ENCODE measurements around the gene SPDYE6. TPM values are rescaled to one million over a fixed set of nuclear protein-coding genes. Genes with fewer than 3 reads are reported as not detected.
A peak's percentile ranks its signal among the peaks of the same experiment; 100 is the strongest.

SPDYE6 gene
- total and polyA plus RNA-seq, 2 donors (not counting 1 experiment from before 2014, with no cell fraction given): not detected

DNA sequence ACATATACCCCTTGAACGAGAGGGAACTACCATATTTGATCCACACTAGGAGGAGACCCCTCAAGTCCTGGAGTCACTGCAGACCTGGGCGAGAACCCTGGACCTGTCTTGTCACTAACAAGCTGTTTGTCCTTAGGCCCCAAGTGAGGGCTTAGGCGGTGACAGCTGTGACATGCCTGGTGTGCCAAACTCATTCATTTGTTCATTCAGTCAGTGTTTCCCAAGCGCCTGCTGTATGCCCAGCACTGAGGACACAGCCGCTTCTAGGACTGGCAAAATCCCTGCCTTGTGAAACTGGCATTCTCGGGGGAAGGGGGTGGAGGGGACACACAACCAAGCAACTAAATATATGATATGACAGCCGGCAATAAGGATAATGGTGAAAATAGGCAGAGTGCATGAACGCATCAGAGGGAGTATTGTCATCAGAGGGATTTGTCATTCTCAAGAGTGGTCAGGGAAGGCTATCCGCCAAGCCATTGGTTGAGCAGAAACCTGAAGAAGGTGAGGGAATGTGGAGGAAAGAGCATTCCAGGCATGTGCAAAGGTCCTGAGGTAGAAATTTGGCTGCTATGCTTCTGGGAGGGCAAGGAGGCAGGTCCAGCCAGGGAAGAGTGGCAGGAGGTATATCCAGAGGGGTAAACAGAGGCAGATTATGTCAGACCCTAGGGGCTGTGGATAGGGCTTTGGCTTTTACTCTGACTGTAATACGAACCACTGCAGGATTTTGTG, 58.6 kb downstream of the SPDYE6 start:
- H3K4me3 ChIP-seq (ENCODE audit: control extremely low read depth in 1 of 5, extremely low read depth in 1 of 5, insufficient read depth in 1 of 5, low read depth in 2 of 5, low read length in 4 of 5): no peak overlapping the region
- no peaks in the 10 kb centered on the region for H3K27me3 ChIP-seq (replicated peaks in 1 of 4; ENCODE audit: control extremely low read depth in 1 of 4, control insufficient read depth in 3 of 4, insufficient read depth in 4 of 4, low read length in 3 of 4)
- DNase-seq: no peak
- ChIA-PET POLR2A (interaction anchor here (0.8 to 0.9 kb wide), 2 partner anchors 9 to 11 kb away, joined by 3 read pairs; partner anchors contain the start of gene SH2B2), CTCF (interaction anchor here (0.9 kb wide), 1 partner anchor 754 kb away, joined by 3 read pairs; no protein-coding TSS in a partner anchor)
- intact Hi-C loops (cut with micrococcal nuclease): no loop called here
- H3K9ac ChIP-seq (ENCODE audit: low read length): no peak overlapping the region
- peaks cover 0 to 37% of the 10 kb centered on the region in 2 experiments for H3K36me3 ChIP-seq (replicated peaks in 1 of 2; ENCODE audit: control extremely low read depth in 1 of 2, control insufficient read depth in 1 of 2, extremely low read depth in 1 of 2, insufficient read depth in 2 of 2, low read length in 1 of 2)
- no peak overlapping the region for H2AFZ ChIP-seq (ENCODE audit: insufficient read depth, low read depth, low read length, poor library complexity, severe bottlenecking)
- H4K20me1 ChIP-seq (ENCODE audit: control insufficient read depth, insufficient read depth, low read length, poor library complexity, severe bottlenecking): peaks cover 90% of the 10 kb centered on the region
- WGBS (ENCODE audit: insufficient coverage): 89% methylated on average over 7 of the region's 10 CpGs
- peaks cover 38 to 54% of the 10 kb centered on the region in 2 donors for H3K4me1 ChIP-seq (ENCODE audit: control insufficient read depth in 2 of 2, insufficient read depth in 2 of 2, low read length in 2 of 2)
- Mint-ChIP-seq H3K27ac (peak overlapping the region; percentile 84), H3K9me3 (ENCODE audit: insufficient read depth) (no peaks in the 10 kb centered on the region), H3K4me3 (no peak overlapping the region), H3K27me3 (no peaks in the 10 kb centered on the region), H3K4me1 (peaks cover 68% of the 10 kb centered on the region)
- H3K27ac ChIP-seq (ENCODE audit: low read length in 2 of 2): peak overlapping the region in 1 of 2 donors; percentile 30
- peaks cover 97% of the 10 kb centered on the region for H3K79me2 ChIP-seq (ENCODE audit: control insufficient read depth, insufficient read depth, low read length)
- no peak overlapping the region for H3K4me2 ChIP-seq (replicated peaks; ENCODE audit: low read depth, low read length, poor library complexity, severe bottlenecking)
- no peaks in the 10 kb centered on the region for H3K9me3 ChIP-seq (ENCODE audit: control extremely low read depth in 1 of 3, control insufficient read depth in 2 of 3, insufficient read depth in 1 of 3, low read length in 2 of 3)
- ATAC-seq (ENCODE audit: low read depth): no peak
- TF ChIP-seq, protein P1, sequence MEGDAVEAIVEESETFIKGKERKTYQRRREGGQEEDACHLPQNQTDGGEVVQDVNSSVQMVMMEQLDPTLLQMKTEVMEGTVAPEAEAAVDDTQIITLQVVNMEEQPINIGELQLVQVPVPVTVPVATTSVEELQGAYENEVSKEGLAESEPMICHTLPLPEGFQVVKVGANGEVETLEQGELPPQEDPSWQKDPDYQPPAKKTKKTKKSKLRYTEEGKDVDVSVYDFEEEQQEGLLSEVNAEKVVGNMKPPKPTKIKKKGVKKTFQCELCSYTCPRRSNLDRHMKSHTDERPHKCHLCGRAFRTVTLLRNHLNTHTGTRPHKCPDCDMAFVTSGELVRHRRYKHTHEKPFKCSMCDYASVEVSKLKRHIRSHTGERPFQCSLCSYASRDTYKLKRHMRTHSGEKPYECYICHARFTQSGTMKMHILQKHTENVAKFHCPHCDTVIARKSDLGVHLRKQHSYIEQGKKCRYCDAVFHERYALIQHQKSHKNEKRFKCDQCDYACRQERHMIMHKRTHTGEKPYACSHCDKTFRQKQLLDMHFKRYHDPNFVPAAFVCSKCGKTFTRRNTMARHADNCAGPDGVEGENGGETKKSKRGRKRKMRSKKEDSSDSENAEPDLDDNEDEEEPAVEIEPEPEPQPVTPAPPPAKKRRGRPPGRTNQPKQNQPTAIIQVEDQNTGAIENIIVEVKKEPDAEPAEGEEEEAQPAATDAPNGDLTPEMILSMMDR (IDR thresholded peaks at IDR 0.05): no peak
- TF ChIP-seq EZH2 (IDR thresholded peaks at IDR 0.05; ENCODE audit: borderline replicate concordance, insufficient read depth, low read depth, low read length, poor library complexity, severe bottlenecking): no peak

DNA sequence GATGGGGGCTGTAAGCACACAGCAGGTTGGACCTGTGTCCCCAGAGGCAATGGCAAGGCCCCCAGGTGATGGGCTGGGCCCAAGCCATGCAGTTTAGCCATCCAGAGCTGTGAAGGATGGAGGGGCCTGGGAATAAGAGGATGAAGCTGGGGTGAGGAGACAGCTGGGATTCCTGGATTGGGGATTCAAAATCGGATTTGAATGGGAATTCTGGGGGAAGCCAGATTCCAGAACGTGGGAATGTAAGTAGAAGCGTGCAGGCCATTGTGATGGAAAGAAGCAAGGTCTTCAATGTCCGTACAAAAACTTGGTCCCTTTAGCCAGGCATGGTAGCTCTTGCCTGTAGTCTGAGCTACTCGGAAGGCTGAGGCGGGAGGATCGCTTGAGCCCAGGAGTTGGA, 59.7 kb downstream of the SPDYE6 start:
- no peak overlapping the region for H3K4me3 Mint-ChIP-seq
- H3K27me3 Mint-ChIP-seq: no peaks in the 10 kb centered on the region
- Histone ChIP-seq H3K9me3 (ENCODE audit: control extremely low read depth in 1 of 3, control insufficient read depth in 2 of 3, insufficient read depth in 1 of 3, low read length in 2 of 3) (no peaks in the 10 kb centered on the region), H3K4me2 (replicated peaks; ENCODE audit: low read depth, low read length, poor library complexity, severe bottlenecking) (no peak overlapping the region), H3K9ac (ENCODE audit: low read length) (no peak overlapping the region), H4K20me1 (ENCODE audit: control insufficient read depth, insufficient read depth, low read length, poor library complexity, severe bottlenecking) (peaks cover 93% of the 10 kb centered on the region), H3K27ac (ENCODE audit: low read length in 2 of 2) (peak overlapping the region in 1 of 2 donors; percentile 60), H3K36me3 (replicated peaks in 1 of 2; ENCODE audit: control extremely low read depth in 1 of 2, control insufficient read depth in 1 of 2, extremely low read depth in 1 of 2, insufficient read depth in 2 of 2, low read length in 1 of 2) (peaks cover 0 to 26% of the 10 kb centered on the region in 2 experiments), H3K4me3 (ENCODE audit: control extremely low read depth in 1 of 5, extremely low read depth in 1 of 5, insufficient read depth in 1 of 5, low read depth in 2 of 5, low read length in 4 of 5) (no peak overlapping the region), H3K79me2 (ENCODE audit: control insufficient read depth, insufficient read depth, low read length) (peaks cover 97% of the 10 kb centered on the region), H2AFZ (ENCODE audit: insufficient read depth, low read depth, low read length, poor library complexity, severe bottlenecking) (no peak overlapping the region), H3K27me3 (replicated peaks in 1 of 4; ENCODE audit: control extremely low read depth in 1 of 4, control insufficient read depth in 3 of 4, insufficient read depth in 4 of 4, low read length in 3 of 4) (no peaks in the 10 kb centered on the region), H3K4me1 (ENCODE audit: control insufficient read depth in 2 of 2, insufficient read depth in 2 of 2, low read length in 2 of 2) (peaks cover 45 to 57% of the 10 kb centered on the region in 2 donors)
- no peaks in the 10 kb centered on the region for H3K9me3 Mint-ChIP-seq (ENCODE audit: insufficient read depth)
- intact Hi-C loops (cut with micrococcal nuclease): no loop called here
- TF ChIP-seq, protein P1 (IDR thresholded peaks at IDR 0.05): no peak
- no peak for TF ChIP-seq EZH2 (IDR thresholded peaks at IDR 0.05; ENCODE audit: borderline replicate concordance, insufficient read depth, low read depth, low read length, poor library complexity, severe bottlenecking)
- ChIA-PET POLR2A (interaction anchor here (0.8 kb wide), 1 partner anchor 10 kb away, joined by 3 read pairs; the partner anchor contains the start of gene SH2B2), CTCF (interaction anchor here (0.7 to 1.0 kb wide), 3 partner anchors 11 to 753 kb away, joined by 3 to 4 read pairs (median 3); no protein-coding TSS in a partner anchor)
- H3K27ac Mint-ChIP-seq: peak overlapping the region; percentile 72
- ATAC-seq (ENCODE audit: low read depth) (no peak), DNase-seq (no peak)
- peaks cover 70% of the 10 kb centered on the region for H3K4me1 Mint-ChIP-seq
- WGBS (ENCODE audit: insufficient coverage): 98% methylated on average over 7 of the region's 7 CpGs

Data from B cell (primary cell).